Activated T-cell treated with anti-CD3 and anti-CD28 coated beads, Interleukin-2, amount 50 U/mL, for 24 hours (primary cell): ENCODE results near the gene PARP9.

Experiments
- DNase-seq: peaks from one replicate; pipeline ENCODE4 v3.0.0-alpha.2; 2020
- H3K27ac Mint-ChIP-seq: 2 replicates; pipeline ENCODE4 v1.8.0; 2020; ENCODE audit warnings: mild to moderate bottlenecking, mixed read lengths
- H3K27me3 Mint-ChIP-seq: 2 replicates; pipeline ENCODE4 v1.8.0; 2020; ENCODE audit warnings: mixed read lengths
- H3K36me3 Mint-ChIP-seq: 2 replicates; pipeline ENCODE4 v1.8.0; 2020; ENCODE audit warnings: low read depth, mixed read lengths
- H3K4me1 Mint-ChIP-seq: 2 replicates; pipeline ENCODE4 v1.8.0; 2020; ENCODE audit warnings: low read depth, mixed read lengths
- H3K4me3 Mint-ChIP-seq: 2 replicates; pipeline ENCODE4 v1.8.0; 2020; ENCODE audit warnings: mild to moderate bottlenecking, moderate library complexity, mixed read lengths
- H3K9me3 Mint-ChIP-seq: 2 replicates; pipeline ENCODE4 v1.8.0; 2020; ENCODE audit warnings: mixed read lengths

PARP9 gene

DNA sequence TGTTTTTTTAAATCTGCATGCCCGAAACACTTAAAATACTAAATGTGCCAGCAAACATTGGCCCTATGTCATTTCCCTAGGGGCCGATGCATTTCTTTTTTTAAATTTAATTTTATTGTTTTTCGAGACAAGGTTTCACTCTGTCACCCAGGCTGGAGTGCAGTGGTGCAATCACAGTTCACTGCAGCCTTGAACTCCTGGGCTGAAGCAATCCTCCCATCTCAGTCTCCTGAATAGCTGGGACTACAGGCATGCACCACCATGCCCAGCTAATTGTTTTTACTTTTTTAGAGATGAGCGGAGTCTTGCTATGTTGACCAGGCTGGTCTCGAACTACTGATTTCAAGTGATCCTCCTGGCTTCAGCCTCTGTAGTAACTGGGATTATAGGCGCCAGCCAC lies 5.5 kb downstream of the PARP9 start:
- Mint-ChIP-seq H3K27me3 (no peaks in the 10 kb centered on the region), H3K9me3 (no peaks in the 10 kb centered on the region), H3K4me1 (peaks cover 44% of the 10 kb centered on the region), H3K36me3 (peaks cover 67% of the 10 kb centered on the region), H3K4me3 (no peak overlapping the region), H3K27ac (no peak overlapping the region)
- no peak for DNase-seq

DNA sequence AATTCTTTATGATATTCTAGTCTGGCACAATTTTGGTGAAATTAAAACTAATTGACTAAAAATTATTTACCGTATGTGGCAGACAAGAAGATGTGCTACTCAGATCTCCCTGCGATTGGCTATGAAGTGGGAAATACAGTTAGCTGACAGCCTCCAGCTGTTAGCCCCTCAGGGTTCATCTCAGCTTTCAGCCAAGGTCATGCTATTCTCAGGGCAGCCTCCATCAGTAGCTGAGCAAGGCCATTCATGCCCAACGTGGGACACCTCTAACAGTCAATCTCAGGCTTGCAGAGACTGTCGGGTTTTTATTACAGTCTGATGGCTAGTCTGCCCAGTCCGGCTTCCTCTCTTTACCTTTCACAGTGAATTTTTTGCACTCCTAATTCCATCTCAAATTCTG lies 6.7 kb downstream of the PARP9 start:
- no peak for DNase-seq
- Mint-ChIP-seq H3K4me1 (peaks cover 37% of the 10 kb centered on the region), H3K27ac (no peak overlapping the region), H3K36me3 (peaks cover 78% of the 10 kb centered on the region), H3K4me3 (no peak overlapping the region), H3K27me3 (no peaks in the 10 kb centered on the region), H3K9me3 (no peaks in the 10 kb centered on the region)

DNA sequence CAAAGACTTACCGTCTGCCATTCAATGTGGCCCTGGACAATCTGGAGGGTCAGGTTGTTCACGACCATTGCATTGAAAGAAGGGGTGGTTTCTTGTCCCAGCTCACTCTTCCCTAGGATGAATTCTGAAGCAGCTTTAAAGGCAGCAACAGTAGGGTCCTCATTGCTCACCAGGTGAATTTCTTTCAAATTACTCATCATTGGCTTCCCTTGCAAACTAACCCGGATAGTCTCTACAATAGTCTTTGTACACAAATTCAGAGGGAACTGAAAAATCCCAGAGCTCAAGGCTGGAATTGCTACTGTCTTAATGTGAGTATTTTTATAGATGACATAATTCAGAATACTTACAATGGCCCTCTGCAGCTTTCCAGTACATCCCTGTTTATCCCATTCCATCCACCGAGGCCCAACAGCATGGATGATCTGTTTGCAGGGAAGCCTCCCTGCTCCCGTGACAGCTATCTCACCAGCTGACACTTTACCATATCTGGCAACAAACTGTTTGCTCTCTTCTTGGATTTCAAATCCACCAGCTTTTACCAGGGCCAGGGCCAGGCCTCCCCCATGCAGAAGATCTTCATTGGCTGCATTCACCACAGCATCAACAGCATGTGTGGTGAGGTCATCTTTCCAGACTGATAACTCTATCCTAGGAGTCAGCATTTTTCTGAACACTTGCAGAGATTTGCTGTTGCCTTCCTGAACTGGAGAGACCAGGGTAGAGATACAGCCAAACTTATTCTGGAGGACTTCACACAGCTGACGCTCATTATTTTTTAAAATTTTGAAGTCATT lies 8.6 kb downstream of the PARP9 start:
- H3K36me3 Mint-ChIP-seq: peaks cover 89% of the 10 kb centered on the region
- H3K27me3 Mint-ChIP-seq: no peaks in the 10 kb centered on the region
- H3K4me1 Mint-ChIP-seq: peaks cover 22% of the 10 kb centered on the region
- H3K9me3 Mint-ChIP-seq: no peaks in the 10 kb centered on the region
- H3K4me3 Mint-ChIP-seq: no peak overlapping the region
- no peak overlapping the region for H3K27ac Mint-ChIP-seq
- no peak for DNase-seq

DNA sequence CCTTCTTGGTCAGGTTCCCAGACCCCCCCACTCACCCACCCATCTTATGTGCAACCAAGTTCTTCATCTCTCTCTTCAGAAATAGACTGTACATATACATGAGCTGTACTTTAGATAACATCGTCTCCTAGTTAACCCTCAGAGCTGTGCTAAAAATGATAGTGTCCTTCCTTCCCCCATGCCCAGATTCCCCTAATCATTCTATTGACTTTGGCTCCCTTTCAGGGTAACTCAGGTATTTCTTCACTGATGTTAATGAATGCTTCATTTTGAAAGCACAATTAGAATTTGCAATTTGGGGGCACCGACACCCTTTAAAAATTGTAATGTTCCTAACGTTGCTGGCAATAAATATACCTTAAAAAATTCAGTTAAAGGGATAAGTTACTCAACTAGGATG lies 10.9 kb downstream of the PARP9 start:
- no peak for DNase-seq
- Mint-ChIP-seq H3K27ac (no peak overlapping the region), H3K4me3 (no peak overlapping the region), H3K9me3 (no peaks in the 10 kb centered on the region), H3K36me3 (peaks cover 92% of the 10 kb centered on the region), H3K4me1 (peaks cover 18% of the 10 kb centered on the region), H3K27me3 (no peaks in the 10 kb centered on the region)

DNA sequence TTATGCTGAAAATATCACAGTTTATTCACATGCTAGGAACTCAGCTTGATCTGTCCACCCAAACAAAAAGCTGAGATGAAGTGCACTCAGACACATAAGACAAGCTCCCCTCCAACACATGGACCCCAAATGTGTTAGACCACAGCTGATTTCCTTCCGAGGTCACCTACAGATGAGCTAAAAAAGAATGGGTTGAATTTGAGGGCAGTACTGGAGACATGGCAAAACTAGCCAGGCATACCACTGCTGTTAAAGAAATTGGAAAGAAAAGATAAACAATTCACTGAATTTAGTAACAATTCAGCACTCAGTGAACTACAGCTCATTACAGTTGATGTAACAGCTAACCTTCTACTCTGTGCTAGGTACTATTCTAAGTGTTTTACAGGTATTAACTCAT lies 15.5 kb downstream of the PARP9 start:
- no peak overlapping the region for H3K27ac Mint-ChIP-seq
- no peak overlapping the region for H3K4me3 Mint-ChIP-seq
- H3K27me3 Mint-ChIP-seq: no peaks in the 10 kb centered on the region
- peaks cover 93% of the 10 kb centered on the region for H3K36me3 Mint-ChIP-seq
- H3K9me3 Mint-ChIP-seq: no peaks in the 10 kb centered on the region
- peaks cover 4% of the 10 kb centered on the region for H3K4me1 Mint-ChIP-seq
- no peak for DNase-seq

DNA sequence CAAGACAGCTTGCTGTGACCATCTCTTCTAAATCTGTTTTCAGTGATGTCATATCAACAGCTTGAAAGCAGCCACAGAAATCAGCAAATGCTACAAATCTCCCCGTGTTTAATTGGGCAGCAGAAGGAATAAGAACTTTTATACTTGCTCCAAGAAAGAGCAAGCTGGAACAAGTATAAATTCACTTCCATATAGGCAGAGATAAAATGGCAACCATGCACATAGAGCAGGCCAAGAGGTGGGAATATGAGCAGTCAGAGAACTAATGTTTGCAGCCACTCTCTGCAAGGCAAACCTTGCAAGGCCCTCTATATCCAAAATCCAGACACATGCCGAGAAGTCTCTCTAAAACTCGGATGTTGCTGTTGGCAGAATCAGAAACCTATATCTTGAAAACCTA lies 16.0 kb downstream of the PARP9 start:
- no peak overlapping the region for H3K27ac Mint-ChIP-seq
- H3K4me3 Mint-ChIP-seq: no peak overlapping the region
- H3K36me3 Mint-ChIP-seq: peaks cover 93% of the 10 kb centered on the region

DNA sequence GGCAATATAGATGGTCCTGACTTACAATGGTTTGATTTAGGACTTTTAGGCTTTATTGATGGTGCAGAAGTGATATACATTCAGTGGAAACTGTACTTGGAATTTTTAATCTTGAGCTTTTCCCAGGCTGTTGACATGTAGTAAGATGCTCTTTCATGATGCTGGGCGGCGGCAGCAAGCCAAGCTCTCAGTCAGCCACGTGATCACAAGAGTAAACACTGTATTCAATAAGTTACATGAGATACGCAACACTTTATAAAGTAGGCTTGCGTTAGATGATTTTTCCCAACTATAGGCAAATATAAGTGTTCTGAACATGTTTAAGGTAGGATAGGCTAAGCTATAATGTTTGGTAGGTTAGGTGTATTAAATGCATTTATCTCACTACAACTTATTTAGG lies 17.9 kb downstream of the PARP9 start:
- Mint-ChIP-seq H3K4me1 (no peaks in the 10 kb centered on the region), H3K27ac (no peak overlapping the region), H3K36me3 (peaks cover 83% of the 10 kb centered on the region), H3K4me3 (no peak overlapping the region), H3K27me3 (no peaks in the 10 kb centered on the region), H3K9me3 (no peaks in the 10 kb centered on the region)
- no peak for DNase-seq

More for the DNA sequence above, 16.0 kb downstream of the PARP9 start:
- no peak for DNase-seq
- H3K9me3 Mint-ChIP-seq: no peaks in the 10 kb centered on the region
- H3K27me3 Mint-ChIP-seq: no peaks in the 10 kb centered on the region
- peaks cover under 1% of the 10 kb centered on the region for H3K4me1 Mint-ChIP-seq

DNA sequence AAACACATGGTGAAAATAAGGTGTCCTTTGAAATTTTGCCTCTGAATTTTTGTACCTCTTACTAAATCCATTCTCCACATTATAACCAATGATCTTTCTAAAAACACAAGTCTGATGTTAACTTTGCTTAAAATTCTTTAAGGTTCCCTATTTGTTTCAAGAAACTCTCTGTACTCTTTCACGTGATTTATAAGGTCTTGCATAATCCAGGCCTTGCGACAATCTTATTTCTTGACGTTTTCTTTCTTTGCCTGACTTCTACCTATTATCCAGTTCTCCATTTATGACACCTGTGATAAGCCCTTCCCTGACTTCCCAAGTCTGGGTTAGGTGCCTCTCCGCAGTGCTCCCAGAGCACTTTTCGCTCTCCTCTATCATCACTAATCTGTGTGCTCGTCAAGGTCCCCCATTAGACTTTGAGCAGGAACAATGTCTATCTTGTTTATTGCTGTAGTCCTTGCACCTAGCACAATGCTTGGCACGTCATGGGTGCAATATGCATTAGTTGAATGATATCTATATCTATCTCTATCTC lies 25.1 kb downstream of the PARP9 start:
- Mint-ChIP-seq H3K9me3 (no peaks in the 10 kb centered on the region), H3K36me3 (peaks cover 87% of the 10 kb centered on the region), H3K27me3 (no peaks in the 10 kb centered on the region), H3K27ac (peak overlapping the region; percentile 39), H3K4me3 (no peak overlapping the region), H3K4me1 (peaks cover 22% of the 10 kb centered on the region)
- no peak for DNase-seq

DNA sequence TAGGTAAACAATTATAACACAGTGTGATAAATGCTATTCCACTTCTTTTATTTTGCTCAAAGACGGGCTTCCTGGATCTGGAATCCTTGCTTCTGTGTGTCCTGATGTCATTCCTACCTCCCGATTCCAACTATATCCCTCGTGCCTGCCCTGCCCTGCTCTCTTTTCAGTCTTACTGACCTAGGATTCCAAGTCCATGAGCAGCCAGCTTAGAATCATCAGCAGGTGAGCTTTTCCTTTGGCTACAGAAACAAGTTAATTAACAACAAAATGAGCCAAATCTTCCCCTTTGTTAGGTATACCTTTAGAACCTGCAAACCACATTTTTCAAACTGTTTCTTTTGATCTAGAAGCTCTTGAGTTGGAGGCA lies 27.5 kb downstream of the PARP9 start:
- H3K4me3 Mint-ChIP-seq: no peak overlapping the region
- H3K36me3 Mint-ChIP-seq: peaks cover 97% of the 10 kb centered on the region
- DNase-seq: no peak
- H3K4me1 Mint-ChIP-seq: peaks cover 46% of the 10 kb centered on the region
- no peak overlapping the region for H3K27ac Mint-ChIP-seq
- no peaks in the 10 kb centered on the region for H3K27me3 Mint-ChIP-seq
- no peaks in the 10 kb centered on the region for H3K9me3 Mint-ChIP-seq

DNA sequence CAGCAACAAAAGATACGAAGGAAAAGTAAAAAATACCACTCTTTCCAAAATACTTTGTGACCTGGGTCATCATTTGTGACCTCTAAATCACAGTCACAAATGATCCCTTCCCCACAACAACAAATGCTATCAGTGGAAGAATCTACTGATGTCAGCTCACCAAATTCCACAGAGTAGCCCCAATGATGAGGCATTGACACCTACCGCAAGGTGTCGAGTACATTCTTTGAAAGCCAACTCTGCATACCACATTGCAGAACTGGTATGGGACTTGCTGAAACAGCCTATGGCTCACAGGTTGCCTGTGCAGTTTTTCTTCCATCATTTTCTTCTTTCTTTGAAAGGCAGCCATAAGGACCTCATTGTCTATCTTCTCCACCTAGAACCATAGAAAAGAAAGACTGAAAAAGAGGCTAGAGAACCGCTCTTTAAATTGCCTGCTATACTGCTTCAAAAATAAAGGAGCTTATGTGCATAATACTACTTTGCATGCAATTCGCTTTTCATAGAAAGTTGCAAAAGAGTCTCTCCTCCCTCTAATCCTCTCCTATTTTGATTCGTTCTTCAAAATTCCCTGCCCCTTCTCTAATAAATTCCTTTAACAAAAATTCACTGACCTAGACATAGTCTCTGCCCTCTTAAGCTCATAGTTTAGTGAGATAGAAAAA lies 28.0 kb downstream of the PARP9 start:
- H3K27ac Mint-ChIP-seq: no peak overlapping the region
- H3K4me1 Mint-ChIP-seq: peaks cover 46% of the 10 kb centered on the region
- H3K9me3 Mint-ChIP-seq: no peaks in the 10 kb centered on the region
- H3K27me3 Mint-ChIP-seq: no peaks in the 10 kb centered on the region
- no peak for DNase-seq
- no peak overlapping the region for H3K4me3 Mint-ChIP-seq
- H3K36me3 Mint-ChIP-seq: peaks cover 96% of the 10 kb centered on the region

DNA sequence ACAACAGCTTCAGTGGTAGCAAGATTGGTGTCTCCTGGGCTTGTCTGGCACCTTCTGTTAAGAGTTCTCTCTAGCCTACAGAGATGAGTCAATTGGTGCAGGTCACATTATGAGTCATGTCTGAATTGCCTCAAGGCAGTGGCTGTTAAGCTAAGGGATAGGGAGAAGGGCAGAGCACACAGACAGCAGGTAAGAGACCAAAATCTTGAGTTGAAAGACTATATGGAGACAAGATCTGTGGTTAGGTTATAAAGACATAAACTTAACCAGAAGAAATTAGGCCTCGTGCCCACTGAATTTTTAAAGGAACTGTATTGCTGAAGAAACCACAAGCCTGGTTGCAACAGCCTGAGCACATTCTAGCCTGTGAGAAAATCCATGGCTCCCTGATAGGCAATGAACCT lies 30.2 kb downstream of the PARP9 start:
- DNase-seq: no peak
- H3K27ac Mint-ChIP-seq: peak overlapping the region; percentile 91
- no peaks in the 10 kb centered on the region for H3K9me3 Mint-ChIP-seq
- no peaks in the 10 kb centered on the region for H3K27me3 Mint-ChIP-seq
- H3K36me3 Mint-ChIP-seq: peaks cover 87% of the 10 kb centered on the region
- H3K4me3 Mint-ChIP-seq: peak overlapping the region; percentile 13
- peaks cover 42% of the 10 kb centered on the region for H3K4me1 Mint-ChIP-seq

DNA sequence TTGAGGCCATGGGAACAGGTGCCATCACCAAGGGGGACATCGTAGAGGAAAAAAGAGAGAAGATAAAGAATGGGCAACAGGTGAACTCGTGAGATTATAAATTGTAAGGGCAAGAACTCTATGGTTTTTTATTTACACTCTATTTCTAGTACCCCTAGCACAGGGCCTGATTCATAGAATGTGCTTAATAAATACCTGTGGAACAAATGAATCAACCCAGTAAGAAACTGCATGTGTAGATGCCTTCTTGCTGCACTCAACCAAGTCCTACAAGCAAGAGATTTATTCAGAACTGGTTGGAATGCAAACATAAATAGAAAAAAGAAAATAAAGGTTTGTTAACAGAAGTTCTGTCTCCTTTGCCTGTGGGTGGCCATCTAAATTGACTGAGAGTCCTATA lies 30.6 kb downstream of the PARP9 start:
- Mint-ChIP-seq H3K36me3 (peaks cover 86% of the 10 kb centered on the region), H3K27me3 (no peaks in the 10 kb centered on the region), H3K9me3 (no peaks in the 10 kb centered on the region), H3K4me1 (peaks cover 40% of the 10 kb centered on the region), H3K4me3 (peak overlapping the region; percentile 13), H3K27ac (peak overlapping the region; percentile 91)
- DNase-seq: no peak

DNA sequence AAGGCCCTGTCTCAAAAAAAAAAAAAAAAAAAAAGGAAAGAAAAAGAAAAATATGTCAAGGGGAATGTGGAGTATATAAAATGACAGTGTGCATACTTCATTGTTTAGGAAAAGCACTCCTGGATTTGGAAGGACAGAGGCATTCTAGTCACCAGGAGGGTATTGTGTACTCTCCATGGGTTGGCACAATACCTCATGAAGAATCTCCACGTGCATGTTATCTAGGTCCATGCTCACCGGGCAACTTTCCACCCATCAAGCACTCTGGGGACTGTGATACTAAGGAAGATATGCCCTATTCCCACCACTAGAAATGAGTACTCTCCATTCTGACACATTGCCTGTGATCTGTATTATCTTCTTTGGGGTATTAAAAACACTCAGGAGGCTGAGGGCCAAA lies 33.9 kb downstream of the PARP9 start:
- no peak overlapping the region for H3K27ac Mint-ChIP-seq
- H3K9me3 Mint-ChIP-seq: no peaks in the 10 kb centered on the region
- peaks cover 34% of the 10 kb centered on the region for H3K4me1 Mint-ChIP-seq
- no peaks in the 10 kb centered on the region for H3K27me3 Mint-ChIP-seq
- peaks cover 69% of the 10 kb centered on the region for H3K36me3 Mint-ChIP-seq
- no peak overlapping the region for H3K4me3 Mint-ChIP-seq
- DNase-seq: no peak

DNA sequence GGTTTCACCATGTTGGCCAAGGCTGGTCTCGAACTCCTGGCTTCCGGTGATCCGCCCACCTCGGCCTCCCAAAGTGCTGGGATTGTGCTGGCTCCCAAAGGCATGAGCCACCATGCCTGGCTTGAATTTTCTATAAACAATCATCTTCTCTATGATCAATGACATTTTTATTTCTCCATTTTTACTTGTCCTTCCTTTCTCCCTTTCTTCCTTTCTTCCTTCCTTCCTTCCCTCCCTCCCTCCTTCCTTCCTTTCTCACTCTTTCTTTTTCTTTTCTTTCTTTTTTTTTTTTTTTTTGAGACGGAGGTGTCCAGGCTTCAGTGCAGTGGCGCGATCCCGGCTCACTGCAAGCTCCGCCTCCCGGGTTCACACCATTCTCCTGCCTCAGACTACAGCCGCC lies 40.8 kb downstream of the PARP9 start:
- H3K4me3 Mint-ChIP-seq: no peak overlapping the region
- H3K9me3 Mint-ChIP-seq: no peaks in the 10 kb centered on the region
- H3K27ac Mint-ChIP-seq: no peak overlapping the region
- no peaks in the 10 kb centered on the region for H3K27me3 Mint-ChIP-seq
- H3K4me1 Mint-ChIP-seq: no peaks in the 10 kb centered on the region
- DNase-seq: no peak
- peaks cover 14% of the 10 kb centered on the region for H3K36me3 Mint-ChIP-seq

DNA sequence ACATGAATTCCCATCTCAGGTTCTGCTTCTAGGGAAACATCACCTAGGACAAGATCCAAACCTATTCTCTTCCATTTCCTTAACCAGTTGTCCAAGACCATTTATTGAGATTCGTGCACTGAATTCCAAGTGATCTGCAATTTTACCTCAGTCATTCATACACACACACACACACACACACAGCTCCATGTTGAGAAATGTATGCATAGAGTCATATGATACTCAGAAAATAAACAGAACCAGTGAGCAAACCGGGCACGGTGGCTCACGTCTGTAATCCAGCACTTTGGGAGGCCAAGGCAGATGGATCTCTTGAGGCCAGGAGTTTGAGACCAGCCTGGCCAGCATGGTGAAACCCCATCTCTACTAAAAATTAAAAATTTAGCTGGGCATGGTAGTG lies 43.2 kb downstream of the PARP9 start:
- H3K4me1 Mint-ChIP-seq: no peaks in the 10 kb centered on the region
- H3K27ac Mint-ChIP-seq: no peak overlapping the region
- H3K9me3 Mint-ChIP-seq: no peaks in the 10 kb centered on the region
- no peaks in the 10 kb centered on the region for H3K27me3 Mint-ChIP-seq
- H3K4me3 Mint-ChIP-seq: no peak overlapping the region
- no peaks in the 10 kb centered on the region for H3K36me3 Mint-ChIP-seq
- no peak for DNase-seq
